ENCODE results near the gene GRAMD1A.
"Not testable (repeated sequence)": the region's sequence is repeated elsewhere in the genome, so short reads cannot be mapped to it uniquely, and the experiment has no call there.

Gene GRAMD1A

GRCh38 chr19:34999498-35000337 lies at the start of gene GRAMD1A:
TSS of gene GRAMD1A (plus strand) at chr19:35000323. CDS start at chr19:35000479, 156 bp downstream.
- DNase-seq = peak; percentile 80

GRCh38 chr19:34953092-34953491 lies 47.0 kb upstream of the GRAMD1A start:
- DNase-seq = no peak

GRCh38 chr19:34957830-34958751 lies 42.0 kb upstream of the GRAMD1A start:
- no peak for DNase-seq

GRCh38 chr19:34959021-34959420 lies 41.1 kb upstream of the GRAMD1A start:
- no peak for DNase-seq

GRCh38 chr19:34960103-34960805 lies 39.9 kb upstream of the GRAMD1A start:
- DNase-seq = no peak

GRCh38 chr19:34960940-34961679 lies 39.0 kb upstream of the GRAMD1A start:
- DNase-seq = no peak

GRCh38 chr19:34961775-34962686 lies 38.1 kb upstream of the GRAMD1A start:
- DNase-seq = peak; percentile 68

GRCh38 chr19:34962687-34963572 lies 37.2 kb upstream of the GRAMD1A start:
- DNase-seq = no peak

- DNase-seq = peak; percentile 47
Observed at GRCh38 chr19:34963573-34964406, 36.3 kb upstream of the GRAMD1A start, which contains the start of gene ZNF792. TSS of gene ZNF792 (minus strand) at chr19:34964229. CDS start at chr19:34963662, 567 bp downstream.

- no peak for DNase-seq
Observed at GRCh38 chr19:34964598-34964997, 35.5 kb upstream of the GRAMD1A start.

- not testable (repeated sequence) for DNase-seq
Observed at GRCh38 chr19:34965505-34965904, 34.6 kb upstream of the GRAMD1A start.

- no peak for DNase-seq
Observed at GRCh38 chr19:34967551-34967950, 32.6 kb upstream of the GRAMD1A start.

GRCh38 chr19:34969721-34970120 lies 30.4 kb upstream of the GRAMD1A start:
- no peak for DNase-seq

GRCh38 chr19:34970185-34970780 lies 29.8 kb upstream of the GRAMD1A start:
- DNase-seq = not testable (repeated sequence)

GRCh38 chr19:34972163-34972705 lies 27.9 kb upstream of the GRAMD1A start:
- DNase-seq = no peak

- no peak for DNase-seq
Observed at GRCh38 chr19:34974646-34975045, 25.5 kb upstream of the GRAMD1A start.

GRCh38 chr19:34975056-34975455 lies 25.1 kb upstream of the GRAMD1A start:
- no peak for DNase-seq

GRCh38 chr19:34976611-34977010 lies 23.5 kb upstream of the GRAMD1A start:
- DNase-seq = no peak
